Activated CD4-positive, alpha-beta T cell treated with anti-CD3 and anti-CD28 coated beads, Interleukin-10, Interleukin-2, amounts not matched to agents 100 ng/mL and 50 ng/mL, durations not matched to agents 16 hours and 8 hours (primary cell): Measurements from ENCODE around the gene TRA2B.
"Not testable (repeated sequence)": the region's sequence is repeated elsewhere in the genome, so short reads cannot be mapped to it uniquely, and the experiment has no call there.

Source experiments
- DNase-seq: peaks from one replicate; pipeline ENCODE4 v3.0.0-alpha.2; 2020

Gene TRA2B

DNA sequence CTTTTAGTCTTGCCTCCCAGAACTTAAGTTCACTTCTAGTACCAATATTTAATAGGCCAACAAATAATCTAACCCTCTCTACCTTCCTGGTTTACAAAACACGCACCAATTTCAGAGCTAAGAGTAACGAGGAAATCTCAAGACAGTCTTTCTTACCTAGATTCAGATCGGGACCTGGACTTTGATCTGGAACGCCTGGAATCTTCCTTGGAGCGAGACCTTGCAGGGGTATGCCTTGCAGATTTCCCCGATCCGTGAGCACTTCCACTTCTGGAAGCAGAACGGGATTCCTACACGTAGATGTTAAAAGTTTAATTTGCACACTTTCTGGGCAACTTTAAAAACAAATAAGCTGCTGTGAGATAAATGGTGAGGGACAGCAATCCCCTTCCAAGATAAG lies 11.4 kb downstream of the TRA2B start:
- DNase-seq = no peak

DNA sequence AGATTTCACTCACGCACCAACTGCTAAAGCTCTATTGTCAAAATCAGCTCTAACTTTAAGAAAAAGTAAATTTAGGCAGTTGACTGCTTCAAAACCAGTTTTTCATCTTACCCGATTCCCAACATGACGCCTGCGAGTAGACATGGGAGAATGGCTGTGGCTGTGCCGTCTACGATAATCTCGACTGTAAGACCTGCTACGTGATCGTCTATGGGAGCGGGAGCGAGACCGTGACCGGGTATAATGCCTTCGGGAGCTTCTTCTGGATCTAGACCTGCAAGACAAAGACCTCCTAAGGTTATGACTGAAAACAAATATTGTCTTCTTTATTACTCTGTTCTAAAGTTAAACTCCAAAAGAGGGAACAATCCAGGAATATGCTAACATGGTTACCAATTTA lies 12.5 kb downstream of the TRA2B start:
- no peak for DNase-seq

DNA sequence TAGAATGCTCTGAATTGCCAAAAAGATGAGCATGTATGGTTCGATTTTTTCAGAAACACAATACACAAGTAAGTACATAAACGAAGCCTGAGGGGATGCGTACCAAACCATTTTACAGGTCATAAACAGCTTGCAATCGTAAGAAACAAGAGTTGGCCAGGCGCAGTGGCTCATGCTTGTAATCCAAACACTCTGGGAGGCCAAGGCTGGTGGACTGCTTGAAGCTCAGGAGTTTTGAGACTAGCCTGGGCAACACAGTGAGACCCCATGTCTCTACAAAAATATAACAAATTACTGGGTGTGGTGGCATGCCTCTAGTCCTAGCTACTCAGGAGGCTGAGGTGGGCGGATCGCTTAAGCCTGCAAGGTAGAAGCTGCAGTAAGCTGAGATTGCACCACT lies 13.4 kb downstream of the TRA2B start:
- DNase-seq = no peak

DNA sequence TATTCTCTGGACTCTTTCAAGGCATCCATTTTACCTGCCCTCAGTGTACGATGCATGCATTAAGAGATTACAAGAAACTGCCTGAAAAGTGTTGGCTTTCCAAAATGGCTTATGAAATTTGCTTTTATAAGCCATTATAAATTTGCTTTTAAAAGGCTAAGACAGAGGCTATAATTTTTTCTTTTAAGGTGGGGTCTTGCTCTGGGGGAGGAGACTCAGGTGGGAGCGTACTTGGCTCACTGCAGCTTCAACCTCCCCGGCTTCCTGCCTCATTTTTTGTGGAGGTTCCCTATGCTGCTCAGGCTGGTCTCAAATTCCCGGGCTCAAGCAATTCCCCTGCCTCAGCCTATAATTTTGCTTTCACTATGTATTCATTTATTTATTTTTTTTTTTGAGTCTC lies 17.6 kb downstream of the TRA2B start:
- DNase-seq = no peak

DNA sequence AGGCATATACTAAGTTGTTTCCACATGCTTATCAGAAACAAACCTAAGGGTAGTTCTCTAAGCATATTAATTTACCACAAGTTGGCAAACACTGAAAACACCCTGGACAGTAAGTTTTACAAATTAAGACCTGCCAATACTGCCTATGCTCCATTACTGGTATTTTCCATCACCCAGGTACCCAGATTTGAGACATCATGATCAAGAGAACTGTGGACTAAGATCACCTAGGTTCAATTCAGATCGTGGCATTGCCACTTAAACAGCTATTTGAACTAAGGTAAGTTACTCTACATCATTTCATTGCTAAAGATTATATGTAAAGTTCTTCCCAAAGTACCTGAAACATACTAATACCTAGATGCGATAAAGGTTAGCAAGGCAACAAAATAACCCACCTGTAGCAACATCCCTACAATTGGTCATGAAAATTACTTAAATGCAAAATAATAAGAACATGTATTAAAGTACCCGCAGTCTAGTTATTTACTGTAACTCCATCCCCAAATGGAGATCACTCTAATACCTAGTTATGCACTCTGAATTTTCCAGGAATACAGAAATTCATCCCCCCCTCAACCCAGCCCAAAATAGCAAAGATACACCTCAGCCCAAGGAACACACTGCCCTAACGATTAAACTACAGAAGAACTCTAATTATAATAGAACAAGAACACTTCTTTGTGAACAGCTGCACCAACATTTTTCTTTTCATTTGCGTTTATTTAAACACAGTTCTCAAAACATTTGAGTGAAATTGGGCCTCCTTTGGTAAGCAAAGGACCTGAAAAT lies 21.6 kb downstream of the TRA2B start:
- DNase-seq = no peak

DNA sequence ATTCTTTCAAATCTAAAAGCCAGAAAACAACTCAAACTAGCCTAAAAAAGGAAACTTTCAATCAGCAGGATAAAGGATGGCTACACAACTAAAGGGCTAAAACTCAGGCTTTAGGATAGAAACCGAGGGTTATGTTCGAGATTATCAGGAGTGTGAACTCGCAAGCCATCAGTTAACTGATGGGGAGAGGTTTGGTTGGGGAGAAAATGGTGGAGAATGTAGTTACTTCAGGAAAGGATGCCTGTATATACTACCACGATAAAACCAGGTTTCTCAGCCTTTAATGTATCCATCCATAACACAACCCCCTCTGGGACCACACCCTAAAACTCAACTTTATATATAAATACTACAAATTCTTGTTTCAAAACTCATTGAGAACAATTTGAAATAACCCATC lies 22.2 kb downstream of the TRA2B start:
- DNase-seq = no peak

DNA sequence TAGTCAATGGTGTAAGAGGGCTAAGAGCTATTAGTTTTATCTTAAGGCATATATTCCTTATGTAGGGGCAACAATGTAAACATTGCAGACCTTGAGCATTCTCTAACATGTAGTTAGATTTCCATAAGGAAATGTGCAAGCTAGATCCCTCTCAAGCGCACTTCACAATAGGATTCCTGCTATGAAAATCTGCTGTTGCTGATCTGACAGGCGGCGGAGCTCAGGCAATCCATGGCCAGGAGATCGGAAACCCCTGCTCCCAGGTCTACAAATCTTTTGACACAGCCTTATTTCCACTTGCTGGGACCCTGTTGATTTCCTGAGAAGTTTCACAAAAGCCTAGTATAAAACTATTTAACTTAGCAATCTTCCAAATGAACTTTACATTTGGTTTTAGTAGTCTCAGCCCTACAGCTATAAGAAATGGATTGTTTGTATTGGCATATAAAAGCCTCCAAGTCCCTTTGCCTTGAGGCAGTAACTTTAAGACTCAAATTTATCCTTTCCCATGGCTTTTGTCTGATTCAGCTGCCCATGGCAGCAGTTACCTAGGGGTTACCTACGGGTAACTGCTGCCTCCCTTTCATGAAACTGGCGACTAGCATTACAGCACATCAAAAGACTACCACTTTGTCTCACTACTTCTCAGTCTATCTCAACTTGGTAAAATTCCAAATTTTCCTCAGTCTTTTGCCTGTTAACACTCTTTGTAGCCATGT lies 22.7 kb downstream of the TRA2B start:
- DNase-seq = no peak

DNA sequence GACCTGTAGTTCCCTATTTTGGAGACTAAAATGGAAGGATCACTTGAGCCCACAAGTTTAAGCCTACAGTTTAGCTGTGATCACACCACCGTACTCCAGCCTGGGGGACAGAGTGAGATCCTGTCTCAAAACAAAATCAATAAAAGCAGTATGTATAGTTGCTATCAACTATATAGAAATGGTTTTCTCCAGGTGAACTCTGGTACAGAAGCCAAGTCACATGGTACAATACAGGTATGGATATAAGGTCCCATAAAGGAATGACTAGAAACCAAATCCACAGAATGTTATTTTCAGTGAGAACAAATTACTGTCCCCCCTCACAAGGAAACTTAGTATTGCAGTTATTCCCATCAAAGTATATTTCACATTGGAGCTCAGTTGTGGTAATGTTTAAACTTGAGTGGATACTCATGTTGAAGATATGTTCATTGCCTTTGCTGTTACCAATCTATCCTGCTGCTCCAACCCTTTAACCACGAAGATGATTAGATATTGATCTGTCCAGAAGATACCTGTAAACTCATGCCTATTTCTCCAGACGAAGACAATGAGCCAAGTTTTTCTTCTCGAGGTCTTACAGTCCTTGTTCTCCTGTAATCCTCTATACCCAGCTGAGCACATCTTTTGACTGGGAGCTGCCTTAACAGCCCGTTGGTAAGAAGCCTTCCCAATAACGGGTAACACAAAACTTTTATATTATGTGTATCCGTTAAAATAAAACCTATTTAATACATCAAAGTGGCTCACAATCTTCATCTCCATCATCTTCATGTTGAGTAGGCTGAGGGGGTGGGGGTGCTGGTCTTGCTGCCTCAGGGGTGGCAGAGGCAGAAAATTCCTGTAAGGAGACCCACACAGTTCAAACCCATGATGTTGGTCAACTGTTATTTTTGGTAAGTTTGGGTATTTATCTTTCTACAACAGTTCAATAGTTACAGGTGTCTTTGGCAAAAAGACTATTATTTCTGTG lies 24.6 kb downstream of the TRA2B start:
- DNase-seq = no peak

DNA sequence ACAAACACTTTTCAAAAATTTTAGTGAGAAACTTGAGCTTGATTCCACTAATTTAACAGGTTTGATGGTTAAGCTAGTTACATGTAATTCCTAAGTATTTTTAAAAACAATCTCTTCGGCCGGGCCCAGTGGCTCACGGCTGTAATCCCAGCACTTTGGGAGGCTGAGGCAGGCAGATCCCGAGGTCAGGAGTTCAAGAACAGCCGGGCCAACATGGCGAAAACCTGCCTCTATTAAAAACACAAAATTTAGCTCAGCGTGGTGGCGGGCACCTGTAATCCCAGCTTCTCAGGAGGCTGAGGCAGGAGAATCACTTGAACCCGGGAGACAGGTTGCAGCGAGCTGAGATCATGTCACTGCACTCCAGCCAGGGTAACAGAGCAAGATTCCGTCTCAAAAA lies 25.3 kb downstream of the TRA2B start:
- no peak for DNase-seq

DNA sequence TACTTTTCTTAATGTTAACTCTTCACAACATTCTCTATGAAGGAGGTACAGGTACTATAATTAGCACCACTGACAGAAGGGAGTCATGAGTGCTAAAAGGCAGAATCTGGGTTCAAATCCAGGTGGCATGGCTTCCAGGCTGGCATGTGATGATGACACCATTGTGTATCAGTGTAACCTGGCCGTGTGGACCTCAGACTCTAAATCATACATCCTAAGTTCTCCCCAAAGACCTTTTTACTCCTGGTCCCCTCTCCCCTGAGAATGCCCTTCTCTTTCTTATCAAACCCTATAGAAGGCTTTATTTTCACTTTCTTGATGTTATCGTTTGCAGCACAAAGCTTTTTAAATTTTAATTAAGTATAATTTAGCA lies 26.8 kb downstream of the TRA2B start:
- not testable (repeated sequence) for DNase-seq

DNA sequence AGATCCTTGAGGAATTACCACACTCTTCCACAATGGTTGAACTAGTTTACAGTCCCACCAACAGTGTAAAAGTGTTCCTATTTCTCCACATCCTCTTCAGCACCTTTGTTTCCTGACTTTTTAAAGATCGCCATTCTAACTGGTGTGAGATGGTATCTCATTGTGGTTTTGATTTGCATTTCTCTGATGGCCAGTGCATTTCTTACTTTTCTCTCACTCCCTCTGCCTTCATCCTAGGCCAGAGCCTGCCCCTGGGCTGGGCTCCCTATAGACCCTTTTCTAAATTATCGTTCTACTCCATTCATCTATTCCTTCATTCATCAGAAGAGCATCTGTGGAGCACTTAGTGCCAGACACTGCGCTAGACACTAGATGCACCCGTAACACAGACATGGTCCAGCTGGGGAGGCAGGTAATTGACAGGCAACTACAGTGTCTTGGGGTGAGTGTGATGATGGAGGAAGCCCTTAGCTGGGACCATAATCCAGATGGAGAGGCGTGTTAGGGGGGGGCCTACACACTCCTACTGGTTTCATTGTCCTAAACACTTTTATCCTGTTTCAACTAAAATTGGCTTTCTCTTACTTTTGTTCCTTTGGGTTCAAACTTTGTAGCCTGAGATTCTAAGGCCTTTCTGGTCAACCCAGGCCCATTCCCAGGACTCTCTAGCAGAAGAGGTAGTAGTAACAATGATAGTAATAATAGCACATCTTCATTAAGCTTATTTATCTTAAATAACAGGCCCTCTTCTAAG lies 27.3 kb downstream of the TRA2B start:
- not testable (repeated sequence) for DNase-seq

DNA sequence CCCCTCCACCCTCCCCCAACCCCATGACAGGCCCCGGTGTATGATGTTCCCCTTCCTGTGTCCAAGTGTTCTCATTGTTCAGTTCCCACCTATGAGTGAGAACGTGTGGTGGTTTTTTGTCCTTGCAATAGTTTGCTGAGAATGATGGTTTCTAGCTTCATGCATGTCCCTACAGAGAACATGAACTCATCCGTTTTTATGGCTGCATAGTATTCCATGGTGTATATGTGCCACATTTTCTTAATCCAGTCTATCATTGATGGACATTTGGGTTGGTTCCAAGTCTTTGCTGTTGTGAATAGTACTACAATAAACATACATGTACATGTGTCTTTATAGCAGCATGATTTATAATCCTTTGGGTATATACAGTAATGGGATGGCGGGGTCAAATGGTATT lies 27.9 kb downstream of the TRA2B start:
- not testable (repeated sequence) for DNase-seq

DNA sequence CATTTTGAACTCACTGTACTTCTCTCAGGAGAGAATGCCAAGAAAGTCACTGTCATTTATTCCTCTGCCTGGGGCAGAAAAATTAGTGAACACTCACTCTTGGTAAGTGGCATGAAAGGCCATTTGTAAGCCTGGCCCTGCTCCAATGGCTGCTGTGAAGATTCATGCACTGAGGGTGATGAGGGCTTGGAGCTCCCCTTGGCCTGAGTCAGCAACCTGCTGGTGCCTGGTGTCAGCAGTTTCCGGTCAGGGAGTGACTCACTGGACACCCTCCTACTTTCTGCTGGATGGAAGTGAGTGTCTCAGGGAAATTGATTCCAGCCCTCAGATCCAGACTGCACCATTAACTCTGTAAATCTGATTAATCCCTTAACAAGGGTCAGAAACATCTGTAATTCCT lies 37.6 kb downstream of the TRA2B start:
- no peak for DNase-seq

DNA sequence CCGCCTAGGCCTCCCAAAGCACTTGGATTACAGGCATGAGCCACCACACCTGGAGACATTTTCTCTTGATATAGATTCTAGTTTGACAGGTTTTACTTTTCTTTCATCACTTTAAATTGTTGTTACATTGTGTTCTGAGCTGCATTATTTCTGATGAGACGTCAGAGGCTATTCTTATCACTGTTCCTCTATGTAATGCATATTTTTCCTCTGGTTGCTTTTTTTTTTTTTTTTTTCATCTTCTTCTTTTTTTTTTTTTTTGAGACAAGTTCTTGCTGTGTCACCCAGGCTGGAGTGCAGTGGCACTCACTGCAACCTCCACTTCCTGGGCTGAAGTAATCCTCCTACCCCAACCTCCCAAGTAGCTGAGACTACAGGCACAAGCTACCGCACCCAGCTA lies 41.2 kb downstream of the TRA2B start:
- no peak for DNase-seq

DNA sequence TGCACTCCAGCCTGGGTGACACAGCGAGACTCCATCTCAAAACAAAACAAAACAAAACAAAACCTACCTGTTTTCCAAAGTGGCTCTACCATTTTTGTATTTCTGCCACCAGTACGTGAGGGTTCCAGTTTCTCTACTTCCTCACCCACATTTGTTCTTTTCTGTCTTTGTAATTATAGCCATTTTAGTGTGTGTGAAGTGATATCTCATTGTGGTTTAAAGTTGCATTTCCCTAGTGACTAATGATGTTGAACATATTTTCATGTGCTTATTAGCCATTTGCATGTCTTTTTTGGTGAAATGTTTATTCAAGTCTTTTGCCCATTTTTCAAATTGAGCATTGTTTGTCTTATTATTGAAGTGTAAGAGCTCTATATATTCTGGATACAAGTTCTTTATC lies 50.7 kb downstream of the TRA2B start:
- no peak for DNase-seq

DNA sequence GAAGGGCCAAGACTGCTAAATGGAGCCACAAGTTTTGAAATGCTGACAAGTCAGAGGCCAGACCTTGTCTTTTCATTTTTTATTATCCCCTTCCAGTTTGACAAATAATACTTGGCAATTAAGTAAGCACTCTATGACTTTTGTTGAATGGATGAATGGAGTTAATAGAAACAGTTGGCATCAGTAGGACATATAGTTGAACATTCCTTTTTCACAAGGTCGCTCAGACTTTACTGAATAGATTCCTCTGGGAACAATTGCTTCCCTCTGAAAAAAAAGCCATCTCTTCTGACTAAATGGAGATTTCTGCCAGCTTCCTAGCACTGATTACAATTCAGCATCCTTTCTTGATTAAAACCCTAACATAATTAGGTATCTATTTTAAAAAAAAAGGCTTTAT lies 53.2 kb downstream of the TRA2B start:
- no peak for DNase-seq

DNA sequence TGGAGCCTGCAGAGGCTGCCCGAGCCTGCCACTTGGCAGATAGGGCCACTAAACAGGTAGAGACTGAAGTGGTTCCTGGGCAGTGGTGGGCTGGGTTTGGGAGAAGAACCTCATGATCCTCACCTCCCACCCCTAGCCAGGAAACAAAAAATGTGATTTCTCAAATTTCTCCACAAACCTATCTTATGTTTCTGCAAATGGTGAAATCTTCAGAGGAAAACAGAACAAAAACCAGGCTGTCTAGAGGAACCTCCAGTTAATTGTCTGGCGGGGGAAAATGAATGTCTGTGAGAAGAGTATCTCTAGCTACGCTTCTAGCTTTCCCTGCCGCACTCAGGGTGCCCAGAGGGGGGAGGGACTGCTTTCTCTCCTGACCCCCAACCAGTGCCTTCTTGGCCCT lies 55.9 kb downstream of the TRA2B start:
- DNase-seq = no peak

DNA sequence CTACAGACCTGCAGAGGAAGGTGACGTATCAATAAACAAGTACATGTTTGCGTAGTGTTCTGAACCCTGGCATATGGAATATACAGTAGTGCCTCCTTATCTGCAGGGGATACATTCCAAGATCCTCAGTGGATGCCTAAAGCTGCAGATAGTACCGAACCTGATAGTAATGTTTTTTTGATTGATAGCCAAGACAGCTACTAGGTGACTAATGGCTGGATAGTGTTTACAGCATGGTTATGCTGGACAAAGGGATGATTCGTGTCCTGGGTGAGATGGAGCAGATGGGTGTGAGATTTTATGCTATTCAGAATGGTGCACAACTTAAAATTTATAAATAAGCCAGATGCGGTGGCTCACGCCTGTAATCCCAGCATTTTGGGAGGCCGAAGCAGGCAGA lies 57.2 kb downstream of the TRA2B start:
- no peak for DNase-seq

DNA sequence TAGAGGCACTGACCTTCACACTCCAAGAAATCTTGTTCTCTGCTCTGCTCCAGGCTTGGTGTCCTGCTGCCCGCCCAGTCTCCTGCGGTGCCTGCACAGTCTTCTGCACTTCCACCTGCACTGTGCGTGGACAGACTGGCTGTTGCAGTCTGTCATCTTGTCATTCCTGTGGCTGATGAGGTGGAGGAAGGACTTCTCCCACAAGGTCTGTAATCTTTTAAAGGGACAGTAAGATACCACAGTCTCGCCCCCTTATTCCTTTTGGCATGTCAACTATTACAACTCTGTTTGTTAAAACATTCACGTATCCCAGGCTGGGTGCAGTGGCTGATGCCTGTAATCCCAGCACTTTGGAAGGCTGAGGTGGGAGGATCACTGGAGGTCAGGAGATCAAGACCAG lies 58.9 kb downstream of the TRA2B start:
- no peak for DNase-seq

DNA sequence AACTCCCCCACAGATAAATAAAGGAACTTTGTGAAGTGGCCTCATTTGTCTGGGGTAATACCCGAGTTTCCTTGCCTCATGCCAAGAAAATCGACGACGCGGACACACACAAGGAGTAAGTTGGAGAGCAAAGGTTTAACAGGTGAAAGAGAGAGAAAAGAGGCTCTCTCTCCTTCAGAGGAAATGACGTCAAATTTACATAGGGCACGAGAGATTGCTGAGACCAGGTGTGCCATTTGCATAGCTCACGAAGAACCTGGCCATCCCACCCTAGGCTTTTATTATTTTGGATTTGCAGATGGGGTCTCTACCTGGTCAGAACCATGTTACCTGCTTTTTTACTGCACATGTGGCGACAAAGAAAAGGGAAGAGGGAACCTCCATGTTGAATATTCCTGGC lies 63.7 kb downstream of the TRA2B start:
- no peak for DNase-seq

DNA sequence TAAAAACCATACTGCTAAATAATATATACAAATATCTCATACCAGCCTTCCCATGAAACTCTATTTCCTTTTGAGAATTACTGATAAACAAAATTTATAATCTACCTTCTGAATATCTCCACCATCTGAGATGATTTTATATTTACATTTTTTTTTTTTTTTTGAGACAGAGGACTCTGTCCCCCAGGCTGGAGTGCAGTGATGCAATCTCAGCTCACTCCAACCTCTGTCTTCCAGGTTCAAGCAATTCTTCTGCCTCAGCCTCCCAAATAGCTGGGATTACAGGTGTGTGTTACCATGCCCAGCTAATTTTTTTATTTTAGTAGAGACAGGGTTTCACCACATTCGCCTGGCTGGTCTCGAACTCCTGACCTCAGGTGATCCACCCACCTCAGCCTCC lies 70.2 kb downstream of the TRA2B start:
- DNase-seq = no peak

DNA sequence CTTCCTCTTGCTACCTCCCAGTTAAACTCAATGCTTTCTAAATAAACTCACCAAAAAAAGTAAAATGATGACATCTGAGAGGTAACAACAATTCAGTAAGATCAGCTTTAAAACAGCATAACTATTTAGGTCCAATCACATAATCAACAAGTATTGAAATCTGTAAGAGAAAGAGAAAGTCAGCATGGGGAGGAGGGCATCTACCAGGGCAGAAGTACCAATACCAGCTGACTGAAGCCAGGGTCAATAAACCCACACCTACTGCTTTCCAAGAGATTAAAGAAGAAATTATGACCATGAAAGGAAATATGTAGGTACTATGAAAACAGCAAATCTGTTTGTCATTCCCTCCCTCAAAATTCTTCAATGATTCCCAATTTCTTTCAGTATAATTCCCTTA lies 70.8 kb downstream of the TRA2B start:
- DNase-seq = no peak

DNA sequence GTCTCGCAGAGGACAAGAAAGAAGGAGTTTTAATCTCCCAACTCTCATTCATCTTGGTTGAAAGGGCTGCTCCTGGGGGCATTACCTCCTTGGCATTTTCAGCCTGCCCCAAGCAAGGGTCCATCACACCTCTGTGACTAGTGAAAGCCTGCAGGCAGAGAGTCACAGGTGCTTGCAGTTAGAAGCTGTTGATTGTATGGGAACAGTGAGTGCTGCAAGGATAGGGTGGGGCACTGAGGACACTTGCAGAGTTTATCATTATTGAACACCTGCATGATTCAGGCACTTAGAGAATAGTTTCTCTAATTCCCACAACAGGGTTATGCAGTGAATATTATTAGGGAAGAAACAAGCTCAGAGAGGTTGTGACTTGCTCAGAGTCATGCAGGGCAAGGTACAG lies 71.3 kb downstream of the TRA2B start:
- no peak for DNase-seq
